Activated T-cell treated with anti-CD3 and anti-CD28 coated beads for 4 hours (primary cell): ENCODE measurements around the gene MALL.
"Not testable (repeated sequence)": the region's sequence is repeated elsewhere in the genome, so short reads cannot be mapped to it uniquely, and the experiment has no call there.

Experiments used
- DNase-seq: peaks from one replicate; pipeline ENCODE4 v3.0.0-alpha.2; 2020

The MALL gene

DNA sequence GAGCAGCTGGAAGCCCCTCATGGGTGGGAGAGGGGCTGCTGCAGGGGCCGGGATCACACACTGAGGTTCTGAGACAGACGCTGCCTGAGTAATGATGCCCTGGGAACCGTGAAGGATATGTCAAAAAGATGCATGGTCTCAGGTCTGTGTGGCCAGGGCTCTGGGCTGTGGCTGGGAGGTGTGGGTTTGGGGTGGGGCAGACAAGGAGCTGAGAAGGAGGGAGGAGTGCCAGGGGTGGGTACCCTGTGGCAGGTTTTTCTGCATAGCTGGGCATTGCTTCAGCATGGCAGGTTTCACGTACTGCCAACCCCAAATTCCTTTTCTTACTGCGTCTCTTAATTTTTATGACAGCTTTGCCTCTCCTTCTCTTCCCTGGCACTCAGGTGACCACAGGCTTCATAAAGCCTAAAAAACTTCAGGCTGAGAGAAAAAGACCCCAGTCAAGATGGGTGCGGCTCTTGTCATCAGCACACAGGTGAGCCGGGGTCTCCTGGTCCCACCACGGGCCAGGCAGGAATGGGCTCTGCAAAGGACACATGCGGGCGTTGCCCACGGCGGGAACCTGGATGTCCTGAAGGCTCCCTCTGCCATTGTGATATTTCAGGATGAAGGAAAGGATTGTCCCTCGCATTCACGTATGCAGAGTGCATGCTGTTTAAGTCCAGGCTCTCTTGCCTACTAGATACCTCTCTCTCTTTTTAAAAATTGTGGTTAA lies 18.0 kb downstream of the MALL start:
- no peak for DNase-seq

DNA sequence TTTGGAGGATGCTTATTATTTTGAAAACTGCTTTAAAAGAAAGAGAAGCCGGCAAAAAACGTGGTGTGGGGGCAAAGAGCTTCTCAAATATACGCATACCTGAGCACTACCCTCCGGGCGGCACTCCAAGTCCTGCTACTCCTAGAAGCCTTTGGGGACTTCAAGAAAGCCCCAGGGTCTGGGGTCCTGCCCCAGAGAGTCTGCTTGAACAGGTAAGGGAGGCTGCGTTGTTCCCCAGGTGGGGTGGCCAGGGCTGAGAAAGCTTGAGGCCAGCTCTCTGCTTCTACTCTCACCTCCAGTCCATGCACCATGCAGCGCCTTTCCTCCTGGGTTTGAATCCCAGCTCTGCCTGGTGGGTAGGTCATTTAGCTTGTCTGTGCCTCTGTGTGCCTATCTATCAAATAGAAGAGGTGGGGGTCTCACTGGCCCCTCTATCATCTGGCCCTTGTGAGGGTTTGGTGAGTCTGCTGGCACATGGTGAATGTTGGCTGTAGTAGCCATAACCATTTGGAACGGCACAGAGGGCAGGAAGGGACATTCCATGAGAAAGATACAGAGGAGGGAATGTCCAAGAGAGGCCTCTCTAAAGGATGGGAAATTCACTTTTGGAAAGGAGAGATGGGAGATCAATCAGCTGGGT lies 19.5 kb downstream of the MALL start:
- DNase-seq, result no peak

DNA sequence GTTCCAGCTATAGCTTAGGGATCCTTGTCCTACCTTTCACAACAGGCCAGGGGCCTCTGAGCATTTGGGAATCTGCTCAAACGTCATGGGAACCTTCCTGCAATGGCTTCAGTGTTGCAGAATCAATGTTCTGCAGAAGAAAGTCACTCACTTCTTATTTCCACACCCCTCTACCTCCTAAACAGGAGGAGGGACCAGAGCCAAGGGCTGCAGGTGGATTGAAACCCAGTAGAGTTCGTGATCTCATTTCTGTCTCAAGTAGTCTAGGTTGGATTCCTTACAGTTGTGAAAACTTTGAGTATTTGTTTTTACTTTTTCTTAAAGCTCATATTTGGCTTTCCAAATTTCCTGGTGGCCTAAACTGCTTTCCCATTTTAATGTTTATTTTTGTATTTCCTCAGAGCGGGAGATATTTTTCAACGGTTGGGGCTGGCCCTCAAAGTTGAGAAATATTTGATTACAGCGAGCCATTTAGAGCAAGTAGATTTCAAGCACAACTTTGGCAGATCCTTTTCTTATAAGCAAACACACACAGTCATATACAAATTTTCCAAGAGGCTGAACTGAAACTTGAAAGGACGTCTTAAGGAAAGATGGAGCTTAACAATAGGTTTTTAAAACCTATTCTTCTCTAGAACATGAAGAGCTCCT lies 20.6 kb downstream of the MALL start:
- not testable (repeated sequence) for DNase-seq

DNA sequence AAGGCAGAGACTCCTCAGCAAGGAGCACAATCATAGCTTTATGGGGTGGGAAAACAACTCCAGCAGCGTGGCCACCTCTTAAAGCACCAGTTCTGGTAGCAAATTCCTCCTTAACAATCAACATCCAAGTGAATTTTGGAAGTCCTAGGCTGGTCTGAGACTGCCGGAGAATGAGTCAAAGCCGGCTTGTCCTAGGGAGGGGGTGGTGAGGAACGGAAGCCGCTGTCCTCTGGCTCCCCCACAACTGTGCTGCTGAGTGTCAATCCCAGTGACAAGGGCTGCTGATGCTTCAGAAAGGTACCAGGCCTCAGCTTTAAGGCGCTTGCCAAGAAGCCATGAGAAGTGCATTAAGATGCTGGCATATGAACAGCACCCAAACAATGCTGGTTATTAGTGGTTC lies 21.7 kb downstream of the MALL start:
- DNase-seq, result not testable (repeated sequence)

DNA sequence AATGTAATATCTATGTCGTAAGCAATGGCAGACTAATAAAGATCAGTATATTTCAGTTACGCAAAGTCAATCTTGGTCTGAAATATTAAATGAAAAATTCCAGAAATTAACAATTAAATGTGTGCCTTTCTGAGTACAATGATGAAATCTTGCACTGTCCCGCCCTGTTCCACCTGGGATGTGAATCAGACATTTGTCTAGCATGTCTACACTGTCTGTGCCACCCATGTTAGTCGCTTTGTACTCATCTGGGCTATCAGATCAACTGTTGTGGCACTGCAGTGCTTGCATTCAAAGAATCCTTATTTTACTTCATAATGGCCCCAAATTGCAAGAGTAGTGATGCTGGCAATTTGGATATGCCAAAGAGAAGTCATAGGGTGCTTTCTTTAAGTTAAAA lies 25.5 kb downstream of the MALL start:
- DNase-seq, result not testable (repeated sequence)

DNA sequence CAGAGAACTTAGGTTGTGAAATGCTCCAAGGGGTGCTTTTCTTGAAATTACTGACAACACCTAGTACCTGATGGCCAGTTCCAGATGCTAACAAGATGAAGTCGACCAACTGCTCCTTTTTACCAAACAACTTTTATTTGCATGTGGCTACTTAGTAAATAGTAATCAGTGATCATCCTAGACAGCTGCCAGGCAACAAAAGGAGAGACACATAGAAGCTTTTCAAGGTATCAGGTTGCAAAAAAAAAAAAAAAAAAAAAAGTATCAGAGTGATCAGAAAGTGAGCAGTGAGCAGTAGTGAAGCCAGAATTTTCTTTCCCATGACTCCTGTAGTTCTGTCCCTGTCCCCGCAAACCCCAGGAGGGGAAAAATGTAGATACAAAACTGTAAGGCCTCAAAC lies 31.9 kb downstream of the MALL start:
- not testable (repeated sequence) for DNase-seq

DNA sequence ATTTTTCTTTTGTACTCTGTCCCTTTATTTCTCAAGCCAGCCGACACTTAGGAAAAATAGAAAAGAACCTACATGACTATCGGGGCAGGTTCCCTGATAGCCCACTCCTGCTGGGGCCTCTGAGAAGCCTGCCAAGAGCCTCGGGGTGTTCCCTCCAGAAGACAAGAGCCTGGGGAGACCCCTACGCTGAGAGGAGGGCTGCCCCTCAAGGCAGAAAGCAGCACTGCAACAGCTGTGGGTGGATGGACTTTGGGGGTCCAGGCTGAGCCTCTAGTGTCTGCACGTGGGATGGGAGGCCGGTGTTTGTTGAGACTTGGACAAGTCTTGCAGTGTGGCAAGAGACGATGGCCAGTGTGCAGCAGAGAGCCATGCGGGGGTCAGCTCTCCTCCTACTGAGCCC lies 32.5 kb downstream of the MALL start:
- not testable (repeated sequence) for DNase-seq

DNA sequence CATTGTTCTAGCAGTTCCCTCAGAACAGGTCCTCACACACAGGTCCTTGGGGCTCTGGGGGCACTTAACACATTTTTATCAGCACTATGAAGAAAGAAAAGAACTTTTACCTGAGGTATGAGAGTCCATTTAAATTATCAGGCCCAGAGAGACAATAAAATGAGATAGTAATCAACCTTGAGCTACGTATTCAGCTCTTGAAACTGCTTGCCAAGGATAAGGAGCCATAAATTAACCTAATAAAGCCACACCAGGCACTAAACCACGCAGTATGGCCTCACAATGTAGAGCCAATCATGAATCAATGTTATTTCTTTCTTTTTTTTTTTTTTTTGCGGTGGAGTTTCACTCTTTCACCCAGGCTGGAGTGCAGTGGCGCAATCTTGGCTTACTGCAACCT lies 37.5 kb downstream of the MALL start:
- DNase-seq, result not testable (repeated sequence)

DNA sequence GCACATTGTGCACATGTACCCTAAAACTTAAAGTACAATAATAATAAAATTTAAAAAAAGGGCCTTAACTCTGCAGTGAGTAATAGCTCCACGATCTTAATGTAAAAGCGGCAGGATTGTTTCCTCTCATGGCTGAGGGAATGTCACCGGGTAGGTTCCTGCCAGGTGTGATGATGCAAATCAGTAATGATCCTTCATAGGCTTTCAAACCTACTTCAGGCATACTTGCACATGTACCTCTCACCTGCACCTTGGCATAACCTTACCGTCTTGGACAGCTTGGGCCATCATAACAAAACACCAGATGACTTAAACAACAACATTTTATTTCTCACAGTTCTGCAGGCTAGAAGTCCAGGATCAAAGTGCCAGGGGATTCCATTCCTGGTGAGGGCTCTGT lies 39.7 kb downstream of the MALL start:
- DNase-seq, result not testable (repeated sequence)

DNA sequence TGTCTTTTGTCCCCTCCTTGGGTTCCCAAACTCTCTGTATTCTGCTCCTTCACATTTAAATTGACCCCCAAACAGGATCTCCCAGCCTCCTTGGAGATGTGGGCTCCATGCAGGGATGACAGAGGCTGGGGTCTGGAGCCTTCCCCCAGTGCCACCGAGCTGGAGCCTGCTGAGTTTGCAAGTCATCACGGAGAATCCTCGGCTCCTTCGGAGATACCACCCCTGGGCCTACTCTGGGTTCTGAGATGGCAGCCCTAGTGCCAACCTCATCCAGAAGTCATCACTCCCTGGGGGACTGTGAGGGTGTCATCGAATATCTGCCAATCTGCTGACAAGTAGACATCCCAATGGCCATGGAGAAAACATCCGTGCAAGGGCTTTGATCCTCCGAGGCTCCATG lies 45.8 kb downstream of the MALL start:
- not testable (repeated sequence) for DNase-seq

DNA sequence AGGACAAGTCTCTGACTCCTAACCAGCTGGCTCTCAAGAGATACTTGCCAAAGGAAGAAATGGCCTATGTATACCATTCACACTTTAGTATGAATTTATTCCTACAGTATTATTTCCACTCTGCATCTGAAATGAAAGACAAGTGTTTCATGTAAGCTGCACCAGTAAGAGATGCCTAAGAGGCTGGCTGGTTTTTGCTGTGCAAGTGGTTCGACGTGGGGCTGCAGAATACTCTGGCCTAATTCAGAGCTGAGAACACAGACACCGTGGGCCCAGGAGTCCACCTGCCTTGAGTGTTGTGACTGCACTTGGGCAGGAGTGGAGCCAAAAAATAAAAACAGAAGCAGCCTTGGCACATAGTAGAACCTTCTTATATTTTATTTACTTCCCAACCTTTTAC lies 47.5 kb downstream of the MALL start:
- not testable (repeated sequence) for DNase-seq

DNA sequence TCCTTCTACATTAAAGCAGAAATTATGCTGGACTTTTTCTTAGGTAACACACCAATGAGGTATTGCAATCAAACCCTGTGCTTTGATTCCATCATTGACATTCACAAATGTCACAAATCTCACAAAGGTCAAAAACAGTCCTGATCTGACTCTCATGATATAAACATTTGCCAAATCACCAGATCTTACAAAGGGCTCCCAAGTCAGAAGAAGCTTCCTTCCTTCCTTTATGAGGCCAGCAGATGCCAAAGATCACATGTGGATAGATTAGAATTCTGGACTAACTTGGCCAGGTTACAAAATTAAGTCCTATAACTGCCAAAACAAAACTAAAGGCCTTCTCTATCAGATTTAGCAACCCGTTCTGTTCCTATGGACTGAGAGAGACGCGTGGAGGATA lies 53.3 kb downstream of the MALL start:
- DNase-seq, result not testable (repeated sequence)

DNA sequence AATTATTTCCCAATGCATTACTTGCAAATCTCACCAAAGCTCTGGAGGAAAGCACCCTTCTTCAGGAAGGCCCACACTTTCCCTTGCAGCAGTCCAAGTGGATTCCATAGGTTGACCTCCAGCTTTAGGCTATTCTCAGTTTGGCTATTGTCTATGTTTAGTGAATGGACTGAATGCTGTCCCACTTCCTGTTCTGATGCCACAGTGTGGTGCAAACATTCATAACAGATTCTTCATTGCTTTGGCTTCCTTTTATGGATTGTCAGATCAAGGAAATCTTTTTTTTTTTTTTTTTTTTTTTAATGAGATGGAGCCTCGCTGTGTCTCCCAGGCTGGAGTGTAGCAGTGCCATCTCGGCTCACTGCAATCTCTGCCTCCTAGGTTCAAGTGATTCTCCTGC lies 55.1 kb downstream of the MALL start:
- DNase-seq, result not testable (repeated sequence)

DNA sequence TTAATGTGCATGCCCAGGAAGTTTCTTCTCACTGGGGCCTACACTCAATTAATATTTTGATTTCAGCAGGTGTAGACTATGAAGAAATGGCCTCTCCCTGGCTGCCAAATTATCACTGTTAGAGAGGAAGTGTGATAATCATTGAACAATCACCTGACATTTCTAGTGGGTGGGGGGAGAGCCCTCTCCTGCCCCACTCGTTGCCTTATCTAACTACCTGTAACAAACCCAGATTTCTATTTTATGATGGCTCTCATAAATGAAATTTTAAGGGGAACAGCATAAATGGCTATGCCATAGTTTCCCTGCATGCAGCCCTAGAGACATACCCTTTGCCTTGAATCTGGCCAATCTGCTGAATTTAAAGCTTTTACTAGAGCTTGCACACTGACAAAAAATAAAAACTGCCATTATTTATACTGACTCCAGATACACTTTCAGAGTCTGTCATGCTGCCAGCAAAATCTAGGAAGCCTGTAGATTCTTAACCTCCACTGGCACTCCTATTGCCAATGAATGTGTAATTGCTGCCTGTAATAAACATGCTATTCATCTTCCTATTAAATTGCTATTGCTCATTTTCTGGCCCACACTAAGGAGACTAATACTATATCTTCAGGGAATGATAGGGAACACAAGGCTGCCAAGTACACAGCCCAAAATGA lies 55.8 kb downstream of the MALL start:
- not testable (repeated sequence) for DNase-seq

DNA sequence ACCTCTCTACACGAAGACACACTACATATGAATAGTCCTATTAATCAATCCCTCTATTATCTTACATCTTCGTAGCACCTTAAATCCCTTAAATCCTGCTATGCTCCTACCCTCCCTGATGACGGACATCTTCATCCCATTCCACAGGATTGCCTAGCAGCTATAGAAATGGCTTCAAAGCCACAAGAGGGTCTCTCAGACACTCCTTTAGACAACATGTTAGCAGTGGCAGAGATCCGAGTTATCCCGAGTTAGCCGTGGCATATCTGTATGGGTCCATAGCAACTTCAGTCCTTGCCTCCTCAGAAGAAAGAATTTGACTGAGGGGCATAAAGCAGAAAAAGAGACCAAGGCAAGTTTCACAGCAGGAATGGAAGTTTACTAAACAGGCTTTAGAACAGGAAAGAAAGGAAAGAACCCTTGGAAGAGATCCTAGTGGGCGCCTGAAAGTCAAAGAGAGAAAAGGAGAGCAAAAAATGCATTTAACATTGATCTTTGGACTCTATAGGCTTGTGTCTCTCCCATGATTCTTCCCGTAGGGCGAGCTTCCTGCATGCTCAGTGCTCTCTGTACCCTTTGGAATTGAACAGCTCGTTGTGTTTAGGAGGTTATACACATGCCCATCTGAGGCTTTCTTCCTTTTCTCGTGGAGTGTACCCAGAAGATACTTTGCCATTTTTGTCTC lies 56.5 kb downstream of the MALL start:
- not testable (repeated sequence) for DNase-seq

DNA sequence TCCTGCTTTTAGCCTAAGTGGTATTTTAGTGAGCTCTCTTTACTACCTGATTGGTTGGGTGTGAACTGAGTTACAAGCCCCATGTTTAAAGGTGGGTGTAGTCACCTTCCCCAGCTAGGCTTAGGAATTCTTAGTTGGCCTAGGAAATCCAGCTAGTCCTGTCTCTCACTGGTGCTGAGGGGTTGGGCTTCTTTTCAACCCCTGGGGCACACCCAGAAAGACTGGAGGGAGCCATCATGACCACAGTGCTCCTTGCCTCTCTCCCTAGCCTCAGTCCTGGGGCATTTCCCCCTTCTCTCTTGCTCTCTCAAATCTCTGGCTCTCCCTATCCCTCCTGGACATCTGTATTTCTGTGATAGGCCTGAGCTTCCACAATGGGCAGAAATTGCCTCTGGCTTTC lies 57.6 kb downstream of the MALL start:
- DNase-seq, result not testable (repeated sequence)

DNA sequence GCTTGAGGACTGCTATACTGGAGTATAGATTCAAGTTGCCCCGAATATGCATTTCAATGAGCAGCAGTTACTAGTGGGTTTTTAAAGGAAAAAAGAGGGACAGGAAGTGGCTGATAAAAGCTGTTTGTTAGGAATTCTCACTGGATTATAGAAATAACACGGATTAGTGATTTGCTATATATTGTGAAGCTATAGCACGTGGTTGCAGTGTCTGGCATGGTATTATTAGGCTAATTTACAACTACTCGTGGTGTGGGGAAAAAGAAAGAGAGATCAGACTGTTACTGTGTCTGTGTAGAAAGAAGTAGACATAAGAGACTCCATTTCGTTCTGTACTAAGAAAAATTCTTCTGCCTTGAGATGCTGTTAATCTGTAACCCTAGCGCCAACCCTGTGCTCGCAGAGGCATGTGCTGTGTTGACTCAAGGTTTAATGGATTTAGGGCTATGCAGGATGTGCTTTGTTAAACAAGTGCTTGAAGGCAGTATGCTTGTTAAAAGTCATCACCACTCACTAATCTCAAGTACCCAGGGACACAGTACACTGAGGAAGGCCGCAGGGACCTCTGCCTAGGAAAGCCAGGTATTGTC lies 59.7 kb downstream of the MALL start:
- not testable (repeated sequence) for DNase-seq

DNA sequence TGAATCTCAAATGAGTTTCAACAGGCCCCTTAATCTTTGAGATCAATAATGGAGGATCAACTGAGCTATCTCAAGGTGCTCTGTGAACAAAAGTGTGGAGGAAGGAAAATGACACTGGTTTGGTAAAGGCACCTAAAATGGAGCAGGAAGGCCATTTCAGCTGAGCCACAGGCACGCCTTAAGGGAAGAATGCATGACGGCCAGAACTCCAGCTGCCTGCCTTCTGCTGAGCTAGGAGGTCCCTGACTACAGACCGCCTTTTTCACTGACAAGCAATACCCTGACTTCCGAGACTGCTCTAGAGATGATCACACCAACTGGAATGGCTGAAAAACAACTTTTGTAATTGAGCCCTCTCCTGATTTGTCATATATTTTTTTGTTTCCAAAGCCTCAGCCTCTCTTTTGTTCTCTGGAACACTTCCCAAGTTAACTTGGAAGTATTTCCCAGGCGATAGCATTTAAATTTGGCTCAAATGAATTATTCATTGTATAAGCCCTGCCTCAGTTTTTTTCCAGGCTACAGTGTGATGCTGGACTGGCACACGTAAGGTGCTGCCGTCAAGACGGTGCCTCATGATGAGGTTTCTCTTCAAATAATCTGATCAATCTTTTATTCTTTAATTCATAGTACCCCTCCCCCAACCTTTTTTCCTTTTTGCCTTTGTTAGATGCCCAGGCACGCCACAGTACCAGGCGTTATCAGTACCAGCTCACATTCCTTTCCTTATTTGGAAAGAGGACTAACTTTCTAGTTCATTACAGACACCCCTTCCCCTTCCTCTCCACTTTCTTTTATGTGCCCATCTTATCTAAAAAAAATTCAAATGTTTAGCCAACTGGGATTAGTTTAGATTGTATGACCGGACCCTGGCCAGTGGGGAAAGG lies 60.9 kb downstream of the MALL start:
- DNase-seq, result not testable (repeated sequence)

DNA sequence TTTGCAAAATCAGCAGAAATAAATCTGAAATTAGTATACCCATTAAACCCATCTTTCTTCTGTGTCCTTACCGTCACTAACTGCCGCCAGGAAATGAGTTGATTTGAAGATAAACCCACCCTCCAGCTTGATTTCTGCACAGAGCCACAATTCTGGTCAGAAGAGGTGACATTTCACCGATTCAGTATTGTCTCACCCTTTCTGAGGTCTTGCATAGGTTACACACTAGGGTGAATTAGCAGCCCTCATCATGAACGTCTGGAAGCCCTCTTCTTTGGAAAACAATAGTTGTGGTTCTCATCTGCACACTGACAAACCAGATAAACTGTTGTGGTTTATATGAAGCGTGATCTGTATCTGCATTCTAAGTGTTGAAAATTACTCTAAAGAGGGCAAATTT lies 61.9 kb downstream of the MALL start:
- DNase-seq, result not testable (repeated sequence)

DNA sequence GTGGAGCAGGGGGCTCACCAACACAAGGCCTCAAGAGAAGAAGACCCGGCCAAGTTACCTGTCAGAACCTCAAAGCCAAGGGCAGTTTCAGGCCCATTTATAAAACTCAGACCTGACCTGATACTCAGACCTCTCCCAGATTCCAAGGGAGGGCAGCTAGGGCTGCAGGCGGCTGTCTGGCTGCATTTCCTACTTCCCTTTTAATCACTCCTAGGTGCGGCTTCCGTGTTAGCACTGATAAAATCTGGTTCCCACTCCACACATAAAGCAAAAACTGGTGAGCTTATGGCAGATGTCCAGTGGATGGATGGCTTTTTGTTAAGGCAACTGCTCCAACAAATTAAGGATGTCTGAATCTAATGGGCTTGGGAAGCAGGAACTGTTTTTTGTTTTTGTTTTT lies 63.5 kb downstream of the MALL start:
- not testable (repeated sequence) for DNase-seq

DNA sequence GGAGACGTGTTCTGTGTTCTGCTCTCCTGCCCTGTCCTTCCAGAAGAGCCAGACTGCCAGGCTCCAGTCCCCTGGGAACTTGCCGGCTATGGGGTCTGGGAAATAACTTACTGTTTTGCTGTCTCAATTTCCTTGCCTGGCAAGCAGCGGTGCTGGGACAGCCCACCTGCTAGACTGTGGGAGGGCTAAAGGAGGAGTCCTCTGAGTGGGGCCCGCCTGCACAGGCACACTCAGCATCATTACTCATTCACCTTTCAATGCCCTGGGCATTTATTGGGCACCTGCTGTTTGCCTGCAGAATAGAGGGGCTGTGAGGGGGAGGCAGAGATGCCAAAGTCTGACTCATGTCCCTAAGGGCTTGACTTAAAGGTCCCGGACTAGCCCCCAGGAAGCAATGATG lies 65.4 kb downstream of the MALL start:
- not testable (repeated sequence) for DNase-seq
